Smooth muscle cell of the brain vasculature (primary cell): ENCODE measurements around the gene NAGK.
"Not testable (repeated sequence)": the region's sequence is repeated elsewhere in the genome, so short reads cannot be mapped to it uniquely, and the experiment has no call there.

ENCODE experiments used
- DNase-seq: peaks from one replicate; pipeline ENCODE4 v3.0.0-alpha.2; 2012; ENCODE audit warnings: low read depth, low spot score

Gene NAGK

GRCh38 chr2:71069376-71069775, 928 bp downstream of the NAGK start:
- no peak for DNase-seq

GRCh38 chr2:71070294-71071093, 2.0 kb downstream of the NAGK start:
- no peak for DNase-seq

- DNase-seq, result no peak
Observed at GRCh38 chr2:71071681-71072398, 3.4 kb downstream of the NAGK start.

GRCh38 chr2:71072492-71072891, 4.0 kb downstream of the NAGK start:
- DNase-seq, result no peak

GRCh38 chr2:71073475-71073874, 5.0 kb downstream of the NAGK start:
- no peak for DNase-seq

GRCh38 chr2:71074893-71075395, 6.5 kb downstream of the NAGK start:
- DNase-seq, result no peak

- DNase-seq, result no peak
Observed at GRCh38 chr2:71078624-71079023, 10.2 kb downstream of the NAGK start.

GRCh38 chr2:71082402-71083252, 14.2 kb downstream of the NAGK start:
- no peak for DNase-seq

- not testable (repeated sequence) for DNase-seq
Observed at GRCh38 chr2:71083297-71083696, 14.8 kb downstream of the NAGK start.

- not testable (repeated sequence) for DNase-seq
Observed at GRCh38 chr2:71083752-71084312, 15.4 kb downstream of the NAGK start.

GRCh38 chr2:71085325-71086003, 17.0 kb downstream of the NAGK start:
- DNase-seq, result not testable (repeated sequence)

- not testable (repeated sequence) for DNase-seq
Observed at GRCh38 chr2:71089475-71089874, 21.0 kb downstream of the NAGK start.

GRCh38 chr2:71091808-71092207, 23.4 kb downstream of the NAGK start:
- not testable (repeated sequence) for DNase-seq

- DNase-seq, result not testable (repeated sequence)
Observed at GRCh38 chr2:71092491-71093260, 24.2 kb downstream of the NAGK start.

GRCh38 chr2:71100195-71100964, 31.9 kb downstream of the NAGK start:
- peak; percentile 24 for DNase-seq

- DNase-seq, result peak; percentile 13
Observed at GRCh38 chr2:71101656-71102055, 33.2 kb downstream of the NAGK start.

GRCh38 chr2:71102981-71103681, 34.7 kb downstream of the NAGK start:
- no peak for DNase-seq

GRCh38 chr2:71103809-71104208, 35.4 kb downstream of the NAGK start:
- no peak for DNase-seq

- DNase-seq, result not testable (repeated sequence)
Observed at GRCh38 chr2:71106463-71106862, 38.0 kb downstream of the NAGK start.
